Globus pallidus (tissue), 1 donor: ENCODE data around the gene BCL2L14.
"Not testable (repeated sequence)": the region's sequence is repeated elsewhere in the genome, so short reads cannot be mapped to it uniquely, and the experiment has no call there.

ENCODE experiments used
- DNase-seq: peaks from one replicate; pipeline ENCODE4 v3.0.0-alpha.2; 2015; ENCODE audit warnings: low spot score

The BCL2L14 gene

GRCh38 chr12:12108441-12109058, 37.8 kb downstream of the BCL2L14 start:
- no peak for DNase-seq

DNA sequence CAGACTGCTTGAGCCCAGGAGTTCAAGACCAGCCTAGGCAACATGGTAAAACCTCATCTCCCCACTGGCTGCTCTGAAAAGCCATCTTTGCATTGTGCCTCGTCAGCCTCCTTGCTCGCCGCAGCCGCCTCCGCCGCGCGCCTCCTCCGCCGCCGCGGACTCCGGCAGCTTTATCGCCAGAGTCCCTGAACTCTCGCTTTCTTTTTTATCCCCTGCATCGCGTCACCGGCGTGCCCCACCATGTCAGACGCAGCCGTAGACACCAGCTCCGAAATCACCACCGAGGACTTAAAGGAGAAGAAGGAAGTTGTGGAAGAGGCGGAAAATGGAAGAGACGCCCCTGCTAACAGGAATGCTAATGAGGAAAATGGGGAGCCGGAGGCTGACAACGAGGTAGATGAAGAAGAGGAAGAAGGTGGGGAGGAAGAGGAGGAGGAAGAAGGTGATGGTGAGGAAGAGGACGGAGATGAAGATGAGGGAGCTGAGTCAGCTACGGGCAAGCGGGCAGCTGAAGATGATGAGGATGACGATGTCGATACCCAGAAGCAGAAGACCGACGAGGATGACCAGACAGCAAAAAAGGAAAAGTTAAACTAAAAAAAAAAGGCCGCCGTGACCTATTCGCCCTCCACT, 40.3 kb downstream of the BCL2L14 start:
- DNase-seq: not testable (repeated sequence)

GRCh38 chr12:12115514-12115913, 44.8 kb downstream of the BCL2L14 start:
- peak; percentile 36 for DNase-seq

DNA sequence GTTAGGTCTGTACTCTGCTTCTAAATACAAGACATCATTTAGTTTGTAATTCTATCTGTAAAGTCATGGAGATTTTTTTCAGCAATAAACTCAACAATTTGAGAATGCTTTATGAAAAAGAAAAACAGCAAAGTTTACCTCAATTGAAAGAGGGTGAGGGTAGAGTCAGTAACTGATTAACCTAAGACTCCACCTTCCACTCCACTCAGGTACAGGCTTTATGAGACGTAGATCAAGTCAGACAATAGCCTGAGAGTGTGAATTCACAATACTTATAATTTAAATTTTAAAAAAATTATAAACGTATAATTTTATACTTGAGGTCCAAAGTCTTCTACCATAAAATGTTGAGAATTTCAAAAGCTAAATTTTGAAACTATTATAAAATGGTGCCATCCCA, 45.9 kb downstream of the BCL2L14 start:
- no peak for DNase-seq

GRCh38 chr12:12121061-12121460, 50.3 kb downstream of the BCL2L14 start:
- no peak for DNase-seq

DNA sequence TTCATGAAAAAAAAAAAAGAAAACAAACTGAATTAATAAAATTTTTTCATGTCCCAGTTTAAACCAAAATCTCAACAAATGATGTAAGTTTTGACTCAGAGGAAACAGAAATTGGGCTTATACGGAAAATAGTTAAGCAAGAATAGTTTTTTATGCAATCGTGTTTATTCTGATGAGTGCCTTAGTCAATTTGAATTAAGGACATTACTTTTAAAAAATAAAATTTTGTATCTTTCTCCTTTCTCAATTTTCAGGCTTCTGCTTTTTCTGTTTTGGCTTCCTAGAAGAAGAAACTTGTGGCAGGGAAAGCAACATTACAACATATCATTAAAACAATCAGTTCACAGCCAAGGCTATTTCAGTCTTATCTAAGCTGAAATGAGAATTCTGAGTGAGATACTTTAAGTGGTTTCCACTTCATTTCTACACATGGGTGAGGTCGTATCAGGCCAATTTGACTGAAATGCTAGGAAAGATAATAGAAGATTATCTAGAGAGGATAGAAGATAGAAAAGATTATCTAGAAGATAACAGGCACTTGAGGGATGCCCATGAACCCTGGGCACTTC, 52.4 kb downstream of the BCL2L14 start:
- DNase-seq: no peak

GRCh38 chr12:12126551-12126950, 55.8 kb downstream of the BCL2L14 start:
- DNase-seq: no peak

DNA sequence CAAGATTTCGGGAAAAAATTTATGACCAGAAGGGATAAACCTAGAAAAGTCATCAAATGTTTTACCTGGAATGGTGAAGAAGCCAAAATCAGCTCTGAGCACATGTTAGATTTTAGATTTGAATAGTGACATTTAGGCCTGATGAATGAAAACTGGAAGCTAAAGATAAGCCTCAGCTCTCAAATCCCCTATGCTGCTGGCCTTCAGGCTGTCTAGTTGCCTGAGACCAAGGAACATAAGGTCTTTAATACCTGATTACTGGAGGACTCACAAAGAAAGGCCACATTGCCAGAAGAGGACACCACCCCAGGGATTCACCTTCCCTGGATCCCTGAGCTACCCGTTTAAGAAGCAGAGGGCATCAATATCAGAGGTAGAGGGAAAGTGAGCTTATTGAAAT, 56.6 kb downstream of the BCL2L14 start:
- no peak for DNase-seq

- no peak for DNase-seq
Measured at GRCh38 chr12:12128670-12129069, 57.9 kb downstream of the BCL2L14 start.

DNA sequence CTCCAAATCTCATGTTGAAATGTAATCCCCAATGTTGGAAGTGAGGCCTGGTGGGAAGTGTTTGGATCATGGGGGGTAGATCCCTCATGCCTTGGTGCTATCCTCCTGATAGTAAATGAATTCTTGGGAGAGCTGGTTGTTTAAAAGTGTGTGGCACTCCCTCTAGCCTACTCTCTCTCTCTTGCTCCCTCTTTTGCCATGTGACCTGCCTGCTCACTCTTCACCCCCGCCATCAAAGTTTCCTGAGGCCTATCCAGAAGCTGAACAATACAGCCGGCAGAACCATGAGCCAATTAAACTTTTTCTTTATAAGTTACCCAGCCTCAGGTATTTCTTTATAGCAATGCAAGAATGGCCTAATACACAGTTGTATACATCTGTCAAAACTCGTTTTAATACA, 62.5 kb downstream of the BCL2L14 start:
- DNase-seq: no peak

DNA sequence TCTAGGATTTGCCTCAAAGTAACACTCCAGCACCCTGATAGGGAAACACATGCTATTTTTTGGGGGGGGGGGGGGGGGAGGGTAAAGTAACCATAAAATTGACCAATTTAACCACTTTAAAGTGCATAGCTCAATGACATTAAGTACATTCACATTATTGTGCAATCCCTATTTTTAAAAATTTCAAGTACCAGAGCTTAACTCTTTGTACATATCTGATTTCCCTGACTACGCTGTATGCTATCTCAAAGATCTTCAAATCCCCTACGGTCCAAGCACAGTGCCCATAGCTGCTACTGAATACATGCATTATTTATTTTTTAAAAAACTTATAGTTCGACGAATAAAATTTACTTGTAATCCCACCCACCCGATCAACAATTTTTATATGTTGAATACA, 63.0 kb downstream of the BCL2L14 start:
- DNase-seq: no peak

- no peak for DNase-seq
Measured at GRCh38 chr12:12138203-12139154, 67.7 kb downstream of the BCL2L14 start.

DNA sequence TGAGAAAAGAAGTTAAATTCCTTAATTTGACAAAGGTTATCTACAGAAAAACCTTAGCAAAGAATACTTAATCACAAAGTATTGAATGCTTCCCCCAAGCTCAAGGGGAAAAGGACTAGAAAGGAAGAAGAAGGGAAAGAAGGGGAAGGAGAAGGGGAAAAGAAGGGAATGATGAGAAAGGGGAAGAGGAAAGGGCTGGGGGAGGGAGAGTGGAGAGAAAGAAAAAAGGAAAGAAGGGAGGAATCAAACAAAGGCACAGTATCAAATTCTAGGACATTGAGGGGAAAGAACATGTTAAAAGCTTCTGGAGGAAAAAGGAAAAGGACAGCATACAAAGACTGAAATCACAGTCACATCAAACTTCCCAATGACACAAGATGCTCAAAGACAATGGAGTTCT, 70.3 kb downstream of the BCL2L14 start:
- DNase-seq: no peak

DNA sequence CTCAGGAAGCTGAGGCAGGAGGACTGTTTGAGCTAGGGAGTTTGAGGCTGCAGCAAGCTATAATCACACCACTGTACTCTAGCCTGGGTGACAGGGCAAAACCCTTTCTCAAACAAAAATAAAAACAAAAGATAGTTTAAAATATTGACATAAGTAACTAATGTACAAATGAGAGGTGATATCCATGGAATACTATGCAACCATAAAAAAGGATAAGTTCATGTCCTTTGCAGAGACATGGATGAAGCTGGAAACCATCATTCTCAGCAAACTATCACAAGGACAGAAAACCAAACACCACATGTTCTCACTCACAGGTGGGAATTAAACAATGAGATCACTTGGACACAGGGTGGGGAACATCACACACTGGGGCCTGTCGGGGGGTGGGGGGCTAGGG, 73.8 kb downstream of the BCL2L14 start:
- DNase-seq: not testable (repeated sequence)

DNA sequence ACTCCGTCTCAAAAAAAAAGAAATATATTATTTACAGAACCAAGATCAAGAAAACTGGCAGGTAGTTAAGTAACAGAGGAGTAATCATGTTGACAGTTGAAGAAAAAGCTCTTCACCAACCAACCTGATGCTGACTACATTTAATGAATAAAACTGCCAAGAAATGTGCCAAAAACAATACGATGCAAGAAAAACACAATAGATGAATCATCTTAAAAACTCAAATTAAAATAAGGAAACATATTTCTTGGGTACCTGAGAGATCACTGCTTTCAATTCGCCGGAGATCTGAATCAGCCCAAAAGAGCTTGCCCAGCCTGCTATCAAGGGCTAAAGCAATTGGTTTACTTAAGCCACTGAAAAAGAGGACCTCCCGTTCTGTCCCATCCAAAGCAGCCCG, 76.4 kb downstream of the BCL2L14 start:
- DNase-seq: no peak
